Brain microvascular endothelial cell (primary cell): ENCODE measurements around the gene HBP1.

Source experiments
- DNase-seq: peaks from one replicate; pipeline ENCODE4 v3.0.0-alpha.2; 2020
- H3K27ac ChIP-seq: fragments of 250-450 bp; sonication (Bioruptor Pico); 2 replicates; pipeline ENCODE4 v1.5.1; 2020; ENCODE audit warnings: mild to moderate bottlenecking, moderate library complexity
- H3K27me3 ChIP-seq: fragments of 250-450 bp; sonication (Bioruptor Pico); replicated peaks from 2 replicates; pipeline ENCODE4 v1.5.1; 2020; ENCODE audit warnings: mild to moderate bottlenecking
- H3K36me3 ChIP-seq: fragments of 250-450 bp; sonication (Bioruptor Pico); replicated peaks from 2 replicates; pipeline ENCODE4 v1.5.1; 2020; ENCODE audit warnings: mild to moderate bottlenecking
- H3K4me3 ChIP-seq: 2 replicates; pipeline ENCODE4 v1.5.1; 2011; ENCODE audit warnings: low read depth, mild to moderate bottlenecking, control low read depth, low read length, moderate library complexity
- CTCF ChIP-seq: IDR thresholded peaks from 2 replicates; pipeline ENCODE4 v1.5.1; 2011; ENCODE audit warnings: low read depth, mild to moderate bottlenecking, moderate library complexity, low read length, control low read depth, inconsistent platforms; ENCODE audit errors: missing control alignments
- in situ Hi-C: cut with HindIII; loops from 2 replicates; pipeline ENCODE4 v1.10.0; 2017; ENCODE audit warnings: low sequenced_read_pairs, low pct_ligation_motif_present

HBP1 gene

GRCh38 chr7:107208563-107208962 lies 39.8 kb downstream of the HBP1 start:
- TF ChIP-seq CTCF: no peak
- in situ Hi-C loops: no loop called here
- peak overlapping the region; percentile 6 for H3K27ac ChIP-seq
- no peak for DNase-seq
- H3K36me3 ChIP-seq: peaks cover 8% of the 10 kb centered on the region
- no peaks in the 10 kb centered on the region for H3K27me3 ChIP-seq
- H3K4me3 ChIP-seq: no peak overlapping the region

GRCh38 chr7:107209565-107209964 lies 40.8 kb downstream of the HBP1 start:
- no peaks in the 10 kb centered on the region for H3K27me3 ChIP-seq
- no peak for DNase-seq
- H3K36me3 ChIP-seq: peaks cover 6% of the 10 kb centered on the region
- no peak for TF ChIP-seq CTCF
- no peak overlapping the region for H3K27ac ChIP-seq
- H3K4me3 ChIP-seq: no peak overlapping the region
- in situ Hi-C loops: no loop called here

GRCh38 chr7:107210400-107210799 lies 41.6 kb downstream of the HBP1 start:
- Histone ChIP-seq H3K27ac (no peak overlapping the region), H3K36me3 (peaks cover 4% of the 10 kb centered on the region), H3K4me3 (no peak overlapping the region), H3K27me3 (no peaks in the 10 kb centered on the region)
- TF ChIP-seq CTCF: no peak
- in situ Hi-C loops: no loop called here
- DNase-seq: no peak

- Histone ChIP-seq H3K27ac (no peak overlapping the region), H3K27me3 (no peaks in the 10 kb centered on the region), H3K36me3 (peaks cover 2% of the 10 kb centered on the region), H3K4me3 (no peak overlapping the region)
- in situ Hi-C loops: no loop called here
- no peak for TF ChIP-seq CTCF
- DNase-seq: no peak
Measured at GRCh38 chr7:107212725-107213124, 43.9 kb downstream of the HBP1 start.

- H3K36me3 ChIP-seq: peaks cover 2% of the 10 kb centered on the region
- DNase-seq: no peak
- no peaks in the 10 kb centered on the region for H3K27me3 ChIP-seq
- no peak for TF ChIP-seq CTCF
- H3K27ac ChIP-seq: no peak overlapping the region
- in situ Hi-C loops: no loop called here
- no peak overlapping the region for H3K4me3 ChIP-seq
Measured at GRCh38 chr7:107213193-107213788, 44.5 kb downstream of the HBP1 start.

GRCh38 chr7:107213945-107214344 lies 45.1 kb downstream of the HBP1 start:
- Histone ChIP-seq H3K36me3 (peaks cover 2% of the 10 kb centered on the region), H3K27me3 (no peaks in the 10 kb centered on the region), H3K27ac (no peak overlapping the region), H3K4me3 (no peak overlapping the region)
- TF ChIP-seq CTCF: no peak
- in situ Hi-C loops: no loop called here
- DNase-seq: no peak
